ENCODE results near the gene KIAA1671. TPM values are rescaled to one million over a fixed set of nuclear protein-coding genes. Genes with fewer than 3 reads are reported as not detected.

Gene KIAA1671
- total and polyA plus RNA-seq, 9 of the 15 experiments (the other 6 are each of a cell fraction or from before 2014, with no cell fraction given): under 0.01 to 0.11 (median 0.02) TPM; not detected in 5

GRCh38 chr22:25077056-25077455, 124.5 kb downstream of the KIAA1671 start (continued):
- no peak for TF ChIP-seq GTF2A2 (tag; IDR thresholded peaks at IDR 0.05)
- no peak for TF ChIP-seq ZHX1 (conservative IDR thresholded peaks at IDR 0.05; ENCODE audit: low read length)
- TF ChIP-seq, protein P1, sequence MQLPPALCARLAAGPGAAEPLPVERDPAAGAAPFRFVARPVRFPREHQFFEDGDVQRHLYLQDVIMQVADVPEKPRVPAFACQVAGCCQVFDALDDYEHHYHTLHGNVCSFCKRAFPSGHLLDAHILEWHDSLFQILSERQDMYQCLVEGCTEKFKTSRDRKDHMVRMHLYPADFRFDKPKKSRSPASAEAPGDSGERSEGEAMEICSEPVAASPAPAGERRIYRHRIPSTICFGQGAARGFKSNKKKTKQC (CRISPR knock-in tag; IDR thresholded peaks at IDR 0.05): no peak

DNA sequence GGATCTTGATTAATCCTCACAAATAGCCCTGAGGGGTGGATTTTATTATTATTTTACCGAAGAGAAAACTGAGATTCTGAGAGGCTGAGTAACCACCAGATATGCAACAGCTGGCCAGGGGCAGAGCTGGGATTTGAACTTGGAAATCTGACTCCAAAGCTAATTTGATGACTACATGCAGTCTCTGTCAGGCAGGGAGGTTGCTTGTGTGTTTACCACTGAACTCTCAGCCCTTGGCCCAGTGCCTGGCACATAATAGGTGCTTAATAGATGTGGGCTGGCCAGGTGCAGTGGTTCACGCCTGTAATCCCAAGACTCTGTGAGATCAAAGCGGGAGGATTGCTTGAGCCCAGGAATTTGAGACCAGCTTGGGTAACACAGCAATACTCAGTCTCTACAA, 125.4 kb downstream of the KIAA1671 start:
- 0% methylated on average over 3 of the region's 3 CpGs for WGBS (ENCODE audit: insufficient coverage, low coverage, missing lambda C conversion rate)

More for the DNA sequence above, 125.4 kb downstream of the KIAA1671 start:
- H4K20me1 ChIP-seq (replicated peaks; ENCODE audit: control insufficient read depth, insufficient read depth, low read length): no peaks in the 10 kb centered on the region
- no peak overlapping the region for H2AFZ ChIP-seq (ENCODE audit: low read depth, low read length)
- no peaks in the 10 kb centered on the region; a peak in 1 of 5 replicates for H3K27me3 ChIP-seq (ENCODE audit: control insufficient read depth in 2 of 2, insufficient read depth in 2 of 2, low read length in 2 of 2)
- TF ChIP-seq RBM15 (IDR thresholded peaks at IDR 0.05; ENCODE audit: insufficient read depth, low read length) (no peak), NR2F6 (CRISPR knock-in tag; IDR thresholded peaks at IDR 0.05) (no peak), ID3 (CRISPR knock-in tag; IDR thresholded peaks at IDR 0.05) (no peak), ID3 (tag; IDR thresholded peaks at IDR 0.05) (no peak), CBX5 (IDR thresholded peaks at IDR 0.05; ENCODE audit: borderline replicate concordance, low read depth) (no peak), CBX2 (IDR thresholded peaks at IDR 0.05; ENCODE audit: insufficient read depth, low read length, poor library complexity, severe bottlenecking) (no peak), SNAPC5 (CRISPR knock-in tag; IDR thresholded peaks at IDR 0.05) (no peak)
- TF ChIP-seq, protein P2, sequence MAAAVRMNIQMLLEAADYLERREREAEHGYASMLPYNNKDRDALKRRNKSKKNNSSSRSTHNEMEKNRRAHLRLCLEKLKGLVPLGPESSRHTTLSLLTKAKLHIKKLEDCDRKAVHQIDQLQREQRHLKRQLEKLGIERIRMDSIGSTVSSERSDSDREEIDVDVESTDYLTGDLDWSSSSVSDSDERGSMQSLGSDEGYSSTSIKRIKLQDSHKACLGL (CRISPR knock-in tag; IDR thresholded peaks at IDR 0.05; ENCODE audit: borderline replicate concordance, poor library complexity, severe bottlenecking): no peak
- no peaks in the 10 kb centered on the region for H3K9me3 ChIP-seq (replicated peaks; ENCODE audit: control insufficient read depth, insufficient read depth, low read depth, low read length)
- no TSS peak for BruUV-seq (replicated peaks)
- DNase-seq (ENCODE audit: extremely low read depth in 1 of 4, low spot score in 3 of 4): no peak
- H3K9ac ChIP-seq (ENCODE audit: insufficient read depth in 1 of 2, low read depth in 2 of 2, low read length in 2 of 2): no peak overlapping the region
- no peaks in the 10 kb centered on the region for H3K36me3 ChIP-seq (ENCODE audit: control insufficient read depth, insufficient read depth, low read length)
- H3K4me3 ChIP-seq: no peak overlapping the region
- H3K4me1 ChIP-seq (replicated peaks in 1 of 2; ENCODE audit: control insufficient read depth in 2 of 2, insufficient read depth in 2 of 2, low read length in 2 of 2): no peaks in the 10 kb centered on the region
- in situ Hi-C loops (cut with MboI): no loop called here
- CTCF ChIA-PET (ENCODE audit: low intra/inter-chr PET ratio): no interaction called here
- intact Hi-C loops (cut with micrococcal nuclease): no loop called here
- no peak for ATAC-seq
- FAIRE-seq: no peak
- H3K9me1 ChIP-seq (ENCODE audit: control insufficient read depth, insufficient read depth, low read length): no peaks in the 10 kb centered on the region
- H3K4me2 ChIP-seq (ENCODE audit: insufficient read depth, low read length): no peak overlapping the region
- no peak overlapping the region for H3K27ac ChIP-seq (ENCODE audit: extremely low read depth, low read depth, low read length)
- no peaks in the 10 kb centered on the region for H3K79me2 ChIP-seq (ENCODE audit: control insufficient read depth, insufficient read depth, low read length)
- POLR2A ChIA-PET: no interaction called here
